GM23248 (cell line): ENCODE measurements around the gene DACH1.

Source experiments
- EZH2 ChIP-seq: fragments of 200-600 bp; sonication (generic); IDR thresholded peaks from 2 replicates; pipeline ENCODE4 v1.6.1; 2018; ENCODE audit warnings: antibody characterized with exemption, mild to moderate bottlenecking; ENCODE audit not compliant: insufficient read depth, poor library complexity, severe bottlenecking
- EZH2phosphoT487 ChIP-seq: fragments of 200-600 bp; sonication (generic); IDR thresholded peaks from 2 replicates; pipeline ENCODE4 v1.6.1; 2018; ENCODE audit warnings: antibody characterized with exemption, moderate library complexity, mild to moderate bottlenecking, low read depth; ENCODE audit not compliant: insufficient read depth

- TF ChIP-seq EZH2 (no peak), EZH2phosphoT487 (no peak)
These were observed 3.6 kb downstream of the DACH1 start for GRCh38 chr13:71863254-71863865.
